ENCODE data around the gene GAB2. TPM values are rescaled to one million over a fixed set of nuclear protein-coding genes. Genes with fewer than 3 reads are reported as not detected.

GAB2 gene
- total and polyA plus RNA-seq, 10 of the 15 experiments (the other 5 are each of a cell fraction or from before 2014, with no cell fraction given), result 0.69 to 12.6 (median 3.8) TPM

DNA sequence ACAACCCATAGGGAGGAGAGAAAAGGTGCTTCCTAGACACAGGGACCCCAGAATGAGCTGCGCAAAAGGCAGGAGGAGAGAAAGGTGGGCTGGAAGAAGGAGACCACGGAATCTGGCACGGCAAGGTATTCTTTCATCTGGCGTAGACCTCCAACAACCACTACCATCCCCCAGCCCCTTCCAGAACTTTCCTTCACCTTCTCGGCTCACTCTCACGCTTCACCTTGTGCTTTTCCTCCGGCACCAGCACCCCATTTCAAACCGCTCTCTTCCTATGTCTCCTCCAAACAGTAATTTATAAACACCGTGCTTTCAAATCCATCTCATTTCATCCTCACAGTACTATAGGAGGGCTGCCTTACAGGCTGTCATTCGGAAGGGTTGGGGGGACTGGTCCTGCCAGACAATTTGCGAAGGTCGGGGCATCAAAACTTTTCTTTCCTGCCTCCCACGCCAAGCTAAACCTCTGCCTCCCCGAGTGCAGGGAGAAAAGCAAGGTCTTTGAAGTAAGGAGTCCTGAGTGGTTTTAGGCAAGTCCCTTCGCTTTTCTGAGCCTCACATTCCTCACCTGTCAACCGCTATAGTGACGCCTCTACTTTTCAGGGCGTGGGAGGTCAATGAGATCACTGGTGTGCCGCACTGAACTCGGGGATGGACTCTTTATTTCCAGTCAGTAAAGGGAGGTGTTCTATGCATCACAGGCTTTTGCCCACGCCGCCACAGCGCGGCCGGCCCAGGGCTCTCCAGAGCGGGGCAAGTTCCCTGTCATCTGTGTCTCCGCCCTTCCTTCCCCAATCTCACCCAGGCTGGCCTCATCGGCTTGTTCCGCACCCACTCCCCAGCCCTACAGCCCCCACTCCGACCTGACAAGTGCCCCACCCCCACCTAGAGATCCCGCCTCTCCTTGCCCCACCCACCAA, 230.0 kb downstream of the GAB2 start (continued):
- TF ChIP-seq MXI1 (IDR thresholded peaks at IDR 0.05; ENCODE audit: low read depth, low read length), result peak; percentile 41
- peak; percentile 18 to 30; a peak in 1 of 4 replicates for TF ChIP-seq IKZF2 (IDR thresholded peaks at IDR 0.05)
- peak; percentile 74 for TF ChIP-seq CREB1 (IDR thresholded peaks at IDR 0.05; ENCODE audit: low read depth)
- TF ChIP-seq YY1 (IDR thresholded peaks at IDR 0.05; ENCODE audit: low read depth, low read length), result no peak
- TF ChIP-seq BACH1 (IDR thresholded peaks at IDR 0.05; ENCODE audit: borderline replicate concordance), result no peak
- no peak for TF ChIP-seq JUND (IDR thresholded peaks at IDR 0.05; ENCODE audit: low read depth, low read length)
- TF ChIP-seq, protein P1, sequence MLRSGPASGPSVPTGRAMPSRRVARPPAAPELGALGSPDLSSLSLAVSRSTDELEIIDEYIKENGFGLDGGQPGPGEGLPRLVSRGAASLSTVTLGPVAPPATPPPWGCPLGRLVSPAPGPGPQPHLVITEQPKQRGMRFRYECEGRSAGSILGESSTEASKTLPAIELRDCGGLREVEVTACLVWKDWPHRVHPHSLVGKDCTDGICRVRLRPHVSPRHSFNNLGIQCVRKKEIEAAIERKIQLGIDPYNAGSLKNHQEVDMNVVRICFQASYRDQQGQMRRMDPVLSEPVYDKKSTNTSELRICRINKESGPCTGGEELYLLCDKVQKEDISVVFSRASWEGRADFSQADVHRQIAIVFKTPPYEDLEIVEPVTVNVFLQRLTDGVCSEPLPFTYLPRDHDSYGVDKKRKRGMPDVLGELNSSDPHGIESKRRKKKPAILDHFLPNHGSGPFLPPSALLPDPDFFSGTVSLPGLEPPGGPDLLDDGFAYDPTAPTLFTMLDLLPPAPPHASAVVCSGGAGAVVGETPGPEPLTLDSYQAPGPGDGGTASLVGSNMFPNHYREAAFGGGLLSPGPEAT (IDR thresholded peaks at IDR 0.05; ENCODE audit: low read depth), result no peak

DNA sequence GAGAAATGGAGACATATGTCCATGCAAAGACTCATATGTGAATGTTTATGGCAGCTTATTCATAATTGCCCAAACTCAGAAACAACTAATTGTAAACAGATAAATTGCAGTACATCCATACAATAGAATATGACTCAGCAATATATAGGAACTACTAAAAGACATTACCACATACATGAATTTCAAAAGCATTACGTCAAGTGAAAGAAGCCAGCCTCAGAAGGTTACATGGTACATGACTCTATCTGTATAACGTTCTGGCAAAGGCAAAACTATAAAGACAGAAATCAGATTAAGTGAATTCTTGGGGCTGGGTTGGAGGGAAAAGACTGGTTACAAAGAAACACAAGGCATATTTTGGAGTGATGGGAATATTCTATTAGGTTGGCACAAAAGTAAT, 236.4 kb downstream of the GAB2 start:
- no peak overlapping the region for H2AFZ ChIP-seq (ENCODE audit: control insufficient read depth, low read depth, low read length)
- no peak for DNase-seq (ENCODE audit: low read depth, low spot score)
- POLR2A ChIA-PET, result no interaction called here

More for the DNA sequence above, 236.4 kb downstream of the GAB2 start:
- no peak for ATAC-seq
- Histone ChIP-seq H3K79me2 (ENCODE audit: control insufficient read depth, insufficient read depth, low read length) (no peaks in the 10 kb centered on the region), H3K9me3 (replicated peaks; ENCODE audit: control insufficient read depth, insufficient read depth, low read length) (no peaks in the 10 kb centered on the region), H3K4me1 (ENCODE audit: control insufficient read depth, insufficient read depth, low read length) (no peaks in the 10 kb centered on the region), H3K4me2 (ENCODE audit: control insufficient read depth, insufficient read depth) (no peak overlapping the region), H3K4me3 (no peak overlapping the region), H3K27me3 (replicated peaks in 1 of 2; ENCODE audit: control insufficient read depth in 2 of 2, insufficient read depth in 2 of 2, low read length in 1 of 2) (no peaks in the 10 kb centered on the region), H3K9ac (ENCODE audit: control insufficient read depth, insufficient read depth, low read length) (no peak overlapping the region), H3K27ac (ENCODE audit: control insufficient read depth, insufficient read depth) (no peak overlapping the region), H3K36me3 (ENCODE audit: control insufficient read depth in 2 of 2, insufficient read depth in 2 of 2, low read length in 1 of 2) (no peaks in the 10 kb centered on the region; a peak in 1 of 4 replicates), H4K20me1 (ENCODE audit: control insufficient read depth, insufficient read depth) (no peaks in the 10 kb centered on the region)
- CTCF ChIA-PET, result no interaction called here
- no TSS peak for BruUV-seq (replicated peaks)
- SMC1A ChIA-PET (ENCODE audit: uncharacterized antibody, unreplicated experiment), result no interaction called here
- in situ Hi-C loops (cut with MboI) (no loop called here), intact Hi-C loops (cut with micrococcal nuclease; ENCODE audit: unreplicated experiment) (loop anchor here (10.0 kb wide), 1 partner anchor 186 kb away; the partner anchor contains the start of gene INTS4)
- no peak for FAIRE-seq
- RAD21 ChIA-PET (ENCODE audit: unreplicated experiment), result no interaction called here
- TF ChIP-seq NFIC (IDR thresholded peaks at IDR 0.05; ENCODE audit: low read depth, low read length) (no peak), MEF2B (IDR thresholded peaks at IDR 0.05; ENCODE audit: partially characterized antibody, poor library complexity, severe bottlenecking) (no peak), MYB (IDR thresholded peaks at IDR 0.05; ENCODE audit: borderline replicate concordance, low read depth, low read length) (no peak), EED (IDR thresholded peaks at IDR 0.05; ENCODE audit: low read depth) (no peak), SUZ12 (IDR thresholded peaks at IDR 0.05; ENCODE audit: unreplicated experiment) (no peak), JUND (IDR thresholded peaks at IDR 0.05; ENCODE audit: low read depth, low read length) (no peak), SPI1 (IDR thresholded peaks at IDR 0.05; ENCODE audit: borderline replicate concordance, insufficient read depth, low read depth, low read length) (no peak), MEF2A (IDR thresholded peaks at IDR 0.05; ENCODE audit: insufficient read depth, low read depth, low read length) (no peak), FOXM1 (IDR thresholded peaks at IDR 0.05; ENCODE audit: low read depth, low read length) (no peak), ETV6 (conservative IDR thresholded peaks at IDR 0.05 in 1 of 2, IDR thresholded peaks at IDR 0.05 in 1 of 2; ENCODE audit: borderline replicate concordance in 1 of 2, low read depth in 1 of 2) (no peak), LARP7 (IDR thresholded peaks at IDR 0.05) (no peak), MXI1 (IDR thresholded peaks at IDR 0.05; ENCODE audit: low read depth, low read length) (no peak)
- TF ChIP-seq, protein P2, sequence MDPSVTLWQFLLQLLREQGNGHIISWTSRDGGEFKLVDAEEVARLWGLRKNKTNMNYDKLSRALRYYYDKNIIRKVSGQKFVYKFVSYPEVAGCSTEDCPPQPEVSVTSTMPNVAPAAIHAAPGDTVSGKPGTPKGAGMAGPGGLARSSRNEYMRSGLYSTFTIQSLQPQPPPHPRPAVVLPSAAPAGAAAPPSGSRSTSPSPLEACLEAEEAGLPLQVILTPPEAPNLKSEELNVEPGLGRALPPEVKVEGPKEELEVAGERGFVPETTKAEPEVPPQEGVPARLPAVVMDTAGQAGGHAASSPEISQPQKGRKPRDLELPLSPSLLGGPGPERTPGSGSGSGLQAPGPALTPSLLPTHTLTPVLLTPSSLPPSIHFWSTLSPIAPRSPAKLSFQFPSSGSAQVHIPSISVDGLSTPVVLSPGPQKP (IDR thresholded peaks at IDR 0.05; ENCODE audit: low read depth, low read length), result no peak
- 67% methylated on average over 2 of the region's 2 CpGs for WGBS (ENCODE audit: insufficient coverage, insufficient replicate concordance, low lambda C conversion rate, missing lambda C conversion rate)
